Ectodermal cell (in vitro differentiated cells): ENCODE measurements around the gene ARID1A.
A peak's percentile ranks its signal among the peaks of the same experiment; 100 is the strongest.

Source experiments
- H3K27ac ChIP-seq: 2 replicates; pipeline ENCODE4 v1.7.0; 2013; ENCODE audit warnings: mild to moderate bottlenecking, low read depth, low read length; ENCODE audit not compliant: insufficient read depth, poor library complexity, severe bottlenecking
- H3K27me3 ChIP-seq: 2 replicates; pipeline ENCODE4 v1.7.0; 2013; ENCODE audit warnings: mild to moderate bottlenecking, low read length; ENCODE audit not compliant: insufficient read depth, control insufficient read depth, poor library complexity, severe bottlenecking
- H3K36me3 ChIP-seq: one replicate; pipeline ENCODE4 v1.7.0; 2013; ENCODE audit warnings: low read length; ENCODE audit not compliant: control insufficient read depth, insufficient read depth
- H3K4me1 ChIP-seq: one replicate; pipeline ENCODE4 v1.7.0; 2013; ENCODE audit warnings: low read length; ENCODE audit not compliant: control insufficient read depth, insufficient read depth
- H3K4me3 ChIP-seq: 2 replicates; pipeline ENCODE4 v1.7.0; 2013; ENCODE audit warnings: low read depth, low read length, control low read depth; ENCODE audit not compliant: insufficient read depth
- H3K9me3 ChIP-seq: 2 replicates; pipeline ENCODE4 v1.7.0; 2013; ENCODE audit warnings: mild to moderate bottlenecking, low read length, moderate library complexity; ENCODE audit not compliant: control insufficient read depth
- WGBS, 2 experiments: methylation state at CpG; one replicate each; pipeline ENCODE4 v1.1.7; 2013; ENCODE audit warnings: missing lambda C conversion rate in 2 of 2; 5-methylcytosine and 5-hydroxymethylcytosine counted together

Gene ARID1A

GRCh38 chr1:26779098-26779668, 83.4 kb downstream of the ARID1A start:
- H3K9me3 ChIP-seq, result no peaks in the 10 kb centered on the region
- no peaks in the 10 kb centered on the region for H3K27me3 ChIP-seq
- peaks cover 71% of the 10 kb centered on the region for H3K36me3 ChIP-seq
- 96% methylated on average over 11 of the region's 11 CpGs for WGBS, 2 experiments
- H3K27ac ChIP-seq, result no peak overlapping the region
- no peak overlapping the region for H3K4me3 ChIP-seq
- H3K4me1 ChIP-seq, result no peaks in the 10 kb centered on the region

- H3K4me3 ChIP-seq, result no peak overlapping the region
- H3K36me3 ChIP-seq, result peaks cover 58% of the 10 kb centered on the region
- H3K27ac ChIP-seq, result no peak overlapping the region
- no peaks in the 10 kb centered on the region for H3K27me3 ChIP-seq
- H3K4me1 ChIP-seq, result peaks cover 1% of the 10 kb centered on the region
- H3K9me3 ChIP-seq, result no peaks in the 10 kb centered on the region
- WGBS, 2 experiments, result 96 to 97% methylated on average over 21 of the region's 21 CpGs
These were observed 84.6 kb downstream of the ARID1A start for GRCh38 chr1:26780344-26780957.

GRCh38 chr1:26781206-26781825, 85.5 kb downstream of the ARID1A start:
- Histone ChIP-seq H3K36me3 (peaks cover 50% of the 10 kb centered on the region), H3K27me3 (no peaks in the 10 kb centered on the region), H3K9me3 (no peaks in the 10 kb centered on the region), H3K4me3 (no peak overlapping the region), H3K27ac (no peak overlapping the region), H3K4me1 (peaks cover 10% of the 10 kb centered on the region)
- 94 to 97% methylated on average over 11 of the region's 11 CpGs for WGBS, 2 experiments

GRCh38 chr1:26782521-26783212, 86.9 kb downstream of the ARID1A start:
- 89 to 90% methylated on average over 3 of the region's 3 CpGs for WGBS, 2 experiments
- Histone ChIP-seq H3K4me1 (peaks cover 20% of the 10 kb centered on the region), H3K36me3 (peaks cover 38% of the 10 kb centered on the region)

GRCh38 chr1:26783646-26784022, 87.8 kb downstream of the ARID1A start:
- no peaks in the 10 kb centered on the region for H3K9me3 ChIP-seq
- WGBS, 2 experiments, result 92 to 93% methylated on average over 5 of the region's 5 CpGs
- H3K27me3 ChIP-seq, result no peaks in the 10 kb centered on the region
- peaks cover 23% of the 10 kb centered on the region for H3K4me1 ChIP-seq
- peaks cover 28% of the 10 kb centered on the region for H3K36me3 ChIP-seq
- no peak overlapping the region for H3K27ac ChIP-seq
- no peak overlapping the region for H3K4me3 ChIP-seq

More at GRCh38 chr1:26782521-26783212, 86.9 kb downstream of the ARID1A start:
- Histone ChIP-seq H3K27me3 (no peaks in the 10 kb centered on the region), H3K4me3 (no peak overlapping the region), H3K9me3 (no peaks in the 10 kb centered on the region), H3K27ac (no peak overlapping the region)

- H3K9me3 ChIP-seq, result no peaks in the 10 kb centered on the region
- no peak overlapping the region for H3K4me3 ChIP-seq
- H3K36me3 ChIP-seq, result peaks cover 23% of the 10 kb centered on the region
- H3K27ac ChIP-seq, result no peak overlapping the region
- H3K27me3 ChIP-seq, result no peaks in the 10 kb centered on the region
- 98 to 100% methylated on average over 2 of the region's 2 CpGs for WGBS, 2 experiments
- H3K4me1 ChIP-seq, result peaks cover 27% of the 10 kb centered on the region
These were observed 88.4 kb downstream of the ARID1A start for GRCh38 chr1:26784023-26784871.

GRCh38 chr1:26784886-26785285, 89.1 kb downstream of the ARID1A start:
- H3K9me3 ChIP-seq, result no peaks in the 10 kb centered on the region
- H3K4me3 ChIP-seq, result no peak overlapping the region
- 95% methylated on average over 1 of the region's 1 CpG for WGBS, 2 experiments
- peaks cover 27% of the 10 kb centered on the region for H3K4me1 ChIP-seq
- no peak overlapping the region for H3K27ac ChIP-seq
- H3K27me3 ChIP-seq, result no peaks in the 10 kb centered on the region
- H3K36me3 ChIP-seq, result peaks cover 17% of the 10 kb centered on the region

GRCh38 chr1:26785611-26786436, 90.0 kb downstream of the ARID1A start:
- Histone ChIP-seq H3K36me3 (peaks cover 7% of the 10 kb centered on the region), H3K9me3 (no peaks in the 10 kb centered on the region), H3K4me1 (peaks cover 27% of the 10 kb centered on the region), H3K27ac (peak overlapping the region; percentile 79), H3K4me3 (no peak overlapping the region), H3K27me3 (no peaks in the 10 kb centered on the region)
- 88 to 90% methylated on average over 5 of the region's 5 CpGs for WGBS, 2 experiments
